IPS DF 19.7 (cell line): ENCODE results near the gene ACOT9.
A peak's percentile ranks its signal among the peaks of the same experiment; 100 is the strongest.
"Not testable (repeated sequence)": the region's sequence is repeated elsewhere in the genome, so short reads cannot be mapped to it uniquely, and the experiment has no call there.

ENCODE experiments used
- DNase-seq: peaks from one replicate; pipeline ENCODE4 v3.0.0-alpha.2; 2013; ENCODE audit warnings: low read depth, low spot score

Gene ACOT9

GRCh38 chrX:23742697-23743622 is at the start of gene ACOT9:
Gene ACOT9 (minus strand): TSS chrX:23743276. CDS start chrX:23743144, 132 bp downstream.
- DNase-seq: peak; percentile 47

- DNase-seq: no peak
These were observed 47.0 kb upstream of the ACOT9 start for GRCh38 chrX:23790155-23790497.

GRCh38 chrX:23789386-23790154 is 46.5 kb upstream of the ACOT9 start:
- no peak for DNase-seq

- no peak for DNase-seq
These were observed 45.9 kb upstream of the ACOT9 start for GRCh38 chrX:23788946-23789345.

GRCh38 chrX:23788521-23788920 is 45.4 kb upstream of the ACOT9 start:
- DNase-seq: no peak

GRCh38 chrX:23787745-23788118 is 44.7 kb upstream of the ACOT9 start:
- DNase-seq: no peak

- no peak for DNase-seq
These were observed 43.3 kb upstream of the ACOT9 start for GRCh38 chrX:23786268-23786815.

GRCh38 chrX:23785580-23785979 is 42.5 kb upstream of the ACOT9 start:
- DNase-seq: no peak

- DNase-seq: no peak
These were observed 41.6 kb upstream of the ACOT9 start for GRCh38 chrX:23784470-23785331.

GRCh38 chrX:23783589-23784469 is 40.8 kb upstream of the ACOT9 start:
- no peak for DNase-seq

- peak; percentile 45 for DNase-seq
These were observed 40.0 kb upstream of the ACOT9 start, which contains the start of gene SAT1 for GRCh38 chrX:23782863-23783588. Gene SAT1 (plus strand): TSS chrX:23783173. CDS start chrX:23783352, 179 bp downstream.

- DNase-seq: no peak
These were observed 39.4 kb upstream of the ACOT9 start for GRCh38 chrX:23782455-23782854.

GRCh38 chrX:23779025-23779424 is 35.9 kb upstream of the ACOT9 start:
- no peak for DNase-seq

- no peak for DNase-seq
These were observed 33.3 kb upstream of the ACOT9 start for GRCh38 chrX:23776363-23776762.

GRCh38 chrX:23773601-23774175 is 30.6 kb upstream of the ACOT9 start:
- DNase-seq: no peak

GRCh38 chrX:23771086-23771485 is 28.0 kb upstream of the ACOT9 start:
- not testable (repeated sequence) for DNase-seq

- DNase-seq: no peak
These were observed 27.1 kb upstream of the ACOT9 start for GRCh38 chrX:23770142-23770541.

- DNase-seq: no peak
These were observed 23.8 kb upstream of the ACOT9 start for GRCh38 chrX:23766650-23767551.
